Testis (tissue), 5 donors: Measurements from ENCODE around the gene PRR3. TPM values are rescaled to one million over a fixed set of nuclear protein-coding genes. Genes with fewer than 3 reads are reported as not detected.
A peak's percentile ranks its signal among the peaks of the same experiment; 100 is the strongest.

Experiments used
- DNase-seq: peaks from one replicate; pipeline ENCODE4 v3.0.0-alpha.2; 2019
- H3K27ac ChIP-seq, 2 donors: fragments of 200-600 bp; sonication (generic); one replicate each; pipeline ENCODE4 v1.5.1; 2019
- H3K27me3 ChIP-seq: fragments of 200-600 bp; sonication (generic); one replicate; pipeline ENCODE4 v1.5.1; 2019
- H3K36me3 ChIP-seq: fragments of 200-600 bp; sonication (generic); one replicate; pipeline ENCODE4 v1.5.1; 2017; ENCODE audit warnings: low read depth; ENCODE audit errors: missing control alignments
- H3K4me1 ChIP-seq: fragments of 200-600 bp; sonication (generic); one replicate; pipeline ENCODE4 v1.5.1; 2019
- H3K4me3 ChIP-seq, 2 donors: fragments of 200-600 bp; sonication (generic); one replicate each; pipeline ENCODE4 v1.5.1; 2017 to 2019
- H3K9me3 ChIP-seq: fragments of 200-600 bp; sonication (generic); one replicate; pipeline ENCODE4 v1.5.1; 2017
- CTCF ChIP-seq, 3 experiments: fragments of 450-650 bp in 2 of 3; fragments of 200-600 bp in 1 of 3; sonication (generic) in 1 of 3; IDR thresholded peaks; one replicate each; pipeline ENCODE4 v1.5.1; 2016 to 2019; ENCODE audit warnings: antibody characterized with exemption in 3 of 3, mild to moderate bottlenecking in 2 of 3, moderate library complexity in 1 of 3
- POLR2A ChIP-seq: fragments of 450-650 bp; IDR thresholded peaks from one replicate; pipeline ENCODE4 v1.6.1; 2017; ENCODE audit warnings: antibody characterized with exemption, mild to moderate bottlenecking, moderate library complexity
- WGBS, 2 donors: methylation state at CpG; one replicate each; pipeline ENCODE4 v1.1.5; 2018; 5-methylcytosine and 5-hydroxymethylcytosine counted together
- intact Hi-C: fragments of 100-400 bp; cut with DNase I; formaldehyde crosslinking; loops from one replicate; pipeline ENCODE4 v1.15.1; 2023; ENCODE audit warnings: low total_unique reads
- long read RNA-seq, 2 donors: transcript quantifications; one replicate each; lab custom pipeline, GENCODE V29; 2026
- polyA plus RNA-seq: library from polyadenylated mRNA; stranded (reverse); fragments of 350-450 nt; fragmentation: Illumina TruSeq; extraction: RNeasy Lipid Tissue Mini Kit (QIAGEN cat#74804); gene quantifications from one replicate; pipeline ENCODE4 v1.2.3, GENCODE V29; 2014; ENCODE audit warnings: low read depth, low replicate concordance; ENCODE audit not compliant: insufficient read depth
- total RNA-seq, 2 donors: library from RNA; depleted of rRNA; stranded (reverse); fragments of >200 nt; gene quantifications; one replicate each; pipeline ENCODE4 v1.2.3, GENCODE V29; 2016

The PRR3 gene
- 10 to 100 TPM; 11.2 to 22.9 TPM for total RNA-seq
- 11.0 TPM for polyA plus RNA-seq
- long read RNA-seq, donor 1, partial matches to known transcripts = 0 of 9 reads
- long read RNA-seq, donor 1, other reads (novel, unspliced or antisense) = 0 of 9 reads
- long read RNA-seq, donor 2, partial matches to known transcripts = 0 of 6 reads
- long read RNA-seq, donor 2, other reads (novel, unspliced or antisense) = 0 of 6 reads

- intact Hi-C loops = no loop called here
- 0 to 1% methylated on average over 37 to 42 of the region's 42 CpGs for WGBS, 2 donors
- H3K27me3 ChIP-seq = no peaks in the 10 kb centered on the region
- peak within 1 kb of the TSS; percentile 92 to 97 for H3K4me3 ChIP-seq
- no peaks in the 10 kb centered on the region for H3K36me3 ChIP-seq
- DNase-seq = peak; percentile 97
- peak within 1 kb of the TSS; percentile 96 to 99 for H3K27ac ChIP-seq
- no peaks in the 10 kb centered on the region for H3K9me3 ChIP-seq
- peaks cover 16% of the 10 kb centered on the region for H3K4me1 ChIP-seq
- peak in 1 of 3 experiments; percentile 11 for TF ChIP-seq CTCF (IDR thresholded peaks at IDR 0.05)
- no peak for TF ChIP-seq POLR2A
These were observed at the start of gene PRR3 for GRCh38 chr6:30556906-30557682. Gene PRR3 (plus strand): TSS chr6:30557295. CDS start chr6:30557345, 50 bp downstream.

- DNase-seq = no peak
- intact Hi-C loops = no loop called here
- Histone ChIP-seq H3K4me3 (no peak overlapping the region), H3K27ac (no peak overlapping the region), H3K36me3 (no peaks in the 10 kb centered on the region), H3K9me3 (no peaks in the 10 kb centered on the region), H3K4me1 (no peaks in the 10 kb centered on the region), H3K27me3 (no peaks in the 10 kb centered on the region)
- WGBS, 2 donors = 84% methylated on average over 5 of the region's 5 CpGs
- TF ChIP-seq CTCF (IDR thresholded peaks at IDR 0.05) (no peak), POLR2A (no peak)
These were observed 49.0 kb upstream of the PRR3 start for GRCh38 chr6:30507849-30508827.

GRCh38 chr6:30508890-30509736, 48.0 kb upstream of the PRR3 start:
- Histone ChIP-seq H3K36me3 (no peaks in the 10 kb centered on the region), H3K4me3 (no peak overlapping the region), H3K27me3 (no peaks in the 10 kb centered on the region), H3K27ac (peak overlapping the region in 1 of 2 donors; percentile 11), H3K9me3 (no peaks in the 10 kb centered on the region), H3K4me1 (no peaks in the 10 kb centered on the region)
- DNase-seq = no peak
- intact Hi-C loops = no loop called here
- no peak for TF ChIP-seq CTCF (IDR thresholded peaks at IDR 0.05)
- no peak for TF ChIP-seq POLR2A
- 42 to 46% methylated on average over 5 of the region's 5 CpGs for WGBS, 2 donors

GRCh38 chr6:30510419-30511168, 46.5 kb upstream of the PRR3 start:
- H3K4me1 ChIP-seq = no peaks in the 10 kb centered on the region
- TF ChIP-seq CTCF (IDR thresholded peaks at IDR 0.05) = no peak
- no peak for TF ChIP-seq POLR2A
- no peak overlapping the region for H3K4me3 ChIP-seq
- intact Hi-C loops = no loop called here
- H3K9me3 ChIP-seq = no peaks in the 10 kb centered on the region
- 83 to 86% methylated on average over 10 of the region's 10 CpGs for WGBS, 2 donors
- no peaks in the 10 kb centered on the region for H3K36me3 ChIP-seq
- no peak for DNase-seq
- no peaks in the 10 kb centered on the region for H3K27me3 ChIP-seq
- H3K27ac ChIP-seq = no peak overlapping the region
